Panc1 (cell line): Measurements from ENCODE around the gene DDOST. TPM values are rescaled to one million over a fixed set of nuclear protein-coding genes. Genes with fewer than 3 reads are reported as not detected.

Experiments
- ATAC-seq: fragments of 200-7000 bp; cut with Tn5 transposase; 2 replicates; pipeline ENCODE4 v1.9.1; 2020; ENCODE audit warnings: mild to moderate bottlenecking, moderate library complexity
- BruUV-seq: library from RNA; stranded (reverse); fragments of 400-500 nt; replicated peaks from 2 replicates; lab custom pipeline; 2021; lab: Mats Ljungman, UMichigan
- CTCF ChIA-PET: fragments of 300-600 bp; sonication (Branson Sonifier 250); formaldehyde crosslinking; loops from one replicate; lab custom pipeline; 2022; ENCODE audit warnings: antibody characterized with exemption; lab: Charles Lee
- POLR2A ChIA-PET: fragments of 300-600 bp; sonication (Branson Sonifier 250); formaldehyde crosslinking; loops from one replicate; lab custom pipeline; 2022; ENCODE audit warnings: antibody characterized with exemption; lab: Charles Lee
- DNase-seq: peaks from one replicate; pipeline ENCODE4 v3.0.0-alpha.2; 2010; ENCODE audit warnings: low read depth, low spot score
- H3K27ac ChIP-seq: 2 replicates; pipeline ENCODE4 v1.5.1; 2011; ENCODE audit warnings: mild to moderate bottlenecking, low read length, inconsistent platforms
- H3K27me3 ChIP-seq: fragments of 200-500 bp; sonication (Bioruptor generic); 2 replicates; pipeline ENCODE4 v1.6.0; 2014; ENCODE audit warnings: low read length, inconsistent platforms; ENCODE audit not compliant: control insufficient read depth, insufficient read depth
- H3K36me3 ChIP-seq: fragments of 200-500 bp; sonication (Bioruptor generic); 2 replicates; pipeline ENCODE4 v1.5.1; 2014; ENCODE audit warnings: inconsistent platforms, mild to moderate bottlenecking, low read length, moderate library complexity; ENCODE audit not compliant: control insufficient read depth, insufficient read depth
- H3K4me1 ChIP-seq: 2 replicates; pipeline ENCODE4 v1.5.1; 2011; ENCODE audit warnings: inconsistent platforms, mild to moderate bottlenecking, low read length, moderate library complexity; ENCODE audit not compliant: control insufficient read depth, insufficient read depth
- H3K4me3 ChIP-seq, 2 experiments: 2 replicates each; pipeline ENCODE4 v1.5.1; 2011 to 2012; ENCODE audit warnings: low read depth in 2 of 2, low read length in 2 of 2, mild to moderate bottlenecking in 2 of 2, inconsistent platforms in 1 of 2, moderate library complexity in 1 of 2
- H3K9me3 ChIP-seq: fragments of 200-500 bp; sonication (Bioruptor generic); 2 replicates; pipeline ENCODE4 v1.5.1; 2014; ENCODE audit warnings: low read depth, mild to moderate bottlenecking, inconsistent platforms, low read length, moderate library complexity; ENCODE audit not compliant: control insufficient read depth, insufficient read depth
- POLR2AphosphoS5 ChIP-seq: IDR thresholded peaks from 2 replicates; pipeline ENCODE4 v1.6.1; 2012; ENCODE audit warnings: mild to moderate bottlenecking, low read depth, low read length, moderate library complexity
- SIN3A ChIP-seq: IDR thresholded peaks from 2 replicates; pipeline ENCODE4 v1.6.1; 2012; ENCODE audit warnings: low read depth, mild to moderate bottlenecking, low read length, moderate library complexity, borderline replicate concordance; ENCODE audit not compliant: insufficient read depth
- TCF7L2 ChIP-seq: IDR thresholded peaks from 2 replicates; pipeline ENCODE4 v1.6.1; 2011; ENCODE audit warnings: mild to moderate bottlenecking, low read depth, low read length, inconsistent platforms
- in situ Hi-C: cut with HindIII; loops from 2 replicates; pipeline ENCODE4 v1.10.0; 2016; ENCODE audit warnings: low sequenced_read_pairs, low pct_unique_long_range_greater_than_20kb
- intact Hi-C: fragments of 100-400 bp; cut with micrococcal nuclease; formaldehyde crosslinking; loops from one replicate; pipeline ENCODE4 v1.10.0; 2022; ENCODE audit not compliant: unreplicated experiment
- total RNA-seq: library from RNA; stranded (reverse); gene quantifications from one replicate; pipeline ENCODE4 v1.2.1, GENCODE V29; 2021; ENCODE audit not compliant: unreplicated experiment
- TF ChIP-seq, protein P1 (sequence below), 2 experiments: IDR thresholded peaks; 2 replicates each; pipeline ENCODE4 v1.6.1; 2011 to 2012; ENCODE audit warnings: low read depth in 2 of 2, control low read depth in 1 of 2, low read length in 1 of 2, mild to moderate bottlenecking in 1 of 2, moderate library complexity in 1 of 2; ENCODE audit not compliant: insufficient read depth in 1 of 2
- TF ChIP-seq, protein P2 (sequence below): fragments of 450-650 bp; IDR thresholded peaks from 2 replicates; pipeline ENCODE4 v1.5.1; 2017; ENCODE audit warnings: mild to moderate bottlenecking

DDOST gene
- total RNA-seq, 1 experiment from 2014 or later, result 337 TPM

GRCh38 chr1:20624709-20625108 lies 36.5 kb downstream of the DDOST start:
- ChIA-PET POLR2A (no interaction called here), CTCF (no interaction called here)
- in situ Hi-C loops (no loop called here), intact Hi-C loops (no loop called here)
- Histone ChIP-seq H3K4me1 (no peaks in the 10 kb centered on the region), H3K4me3 (no peak overlapping the region), H3K27me3 (no peaks in the 10 kb centered on the region), H3K36me3 (no peaks in the 10 kb centered on the region), H3K9me3 (no peaks in the 10 kb centered on the region), H3K27ac (no peak overlapping the region)
- DNase-seq, result no peak
- BruUV-seq, result no TSS peak
- no peak for TF ChIP-seq POLR2AphosphoS5
- no peak for TF ChIP-seq TCF7L2
- TF ChIP-seq, protein P1, sequence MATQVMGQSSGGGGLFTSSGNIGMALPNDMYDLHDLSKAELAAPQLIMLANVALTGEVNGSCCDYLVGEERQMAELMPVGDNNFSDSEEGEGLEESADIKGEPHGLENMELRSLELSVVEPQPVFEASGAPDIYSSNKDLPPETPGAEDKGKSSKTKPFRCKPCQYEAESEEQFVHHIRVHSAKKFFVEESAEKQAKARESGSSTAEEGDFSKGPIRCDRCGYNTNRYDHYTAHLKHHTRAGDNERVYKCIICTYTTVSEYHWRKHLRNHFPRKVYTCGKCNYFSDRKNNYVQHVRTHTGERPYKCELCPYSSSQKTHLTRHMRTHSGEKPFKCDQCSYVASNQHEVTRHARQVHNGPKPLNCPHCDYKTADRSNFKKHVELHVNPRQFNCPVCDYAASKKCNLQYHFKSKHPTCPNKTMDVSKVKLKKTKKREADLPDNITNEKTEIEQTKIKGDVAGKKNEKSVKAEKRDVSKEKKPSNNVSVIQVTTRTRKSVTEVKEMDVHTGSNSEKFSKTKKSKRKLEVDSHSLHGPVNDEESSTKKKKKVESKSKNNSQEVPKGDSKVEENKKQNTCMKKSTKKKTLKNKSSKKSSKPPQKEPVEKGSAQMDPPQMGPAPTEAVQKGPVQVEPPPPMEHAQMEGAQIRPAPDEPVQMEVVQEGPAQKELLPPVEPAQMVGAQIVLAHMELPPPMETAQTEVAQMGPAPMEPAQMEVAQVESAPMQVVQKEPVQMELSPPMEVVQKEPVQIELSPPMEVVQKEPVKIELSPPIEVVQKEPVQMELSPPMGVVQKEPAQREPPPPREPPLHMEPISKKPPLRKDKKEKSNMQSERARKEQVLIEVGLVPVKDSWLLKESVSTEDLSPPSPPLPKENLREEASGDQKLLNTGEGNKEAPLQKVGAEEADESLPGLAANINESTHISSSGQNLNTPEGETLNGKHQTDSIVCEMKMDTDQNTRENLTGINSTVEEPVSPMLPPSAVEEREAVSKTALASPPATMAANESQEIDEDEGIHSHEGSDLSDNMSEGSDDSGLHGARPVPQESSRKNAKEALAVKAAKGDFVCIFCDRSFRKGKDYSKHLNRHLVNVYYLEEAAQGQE (IDR thresholded peaks at IDR 0.05; ENCODE audit: insufficient read depth in 1 of 2, low read depth in 2 of 2, low read length in 1 of 2), result no peak
- TF ChIP-seq, protein P2, sequence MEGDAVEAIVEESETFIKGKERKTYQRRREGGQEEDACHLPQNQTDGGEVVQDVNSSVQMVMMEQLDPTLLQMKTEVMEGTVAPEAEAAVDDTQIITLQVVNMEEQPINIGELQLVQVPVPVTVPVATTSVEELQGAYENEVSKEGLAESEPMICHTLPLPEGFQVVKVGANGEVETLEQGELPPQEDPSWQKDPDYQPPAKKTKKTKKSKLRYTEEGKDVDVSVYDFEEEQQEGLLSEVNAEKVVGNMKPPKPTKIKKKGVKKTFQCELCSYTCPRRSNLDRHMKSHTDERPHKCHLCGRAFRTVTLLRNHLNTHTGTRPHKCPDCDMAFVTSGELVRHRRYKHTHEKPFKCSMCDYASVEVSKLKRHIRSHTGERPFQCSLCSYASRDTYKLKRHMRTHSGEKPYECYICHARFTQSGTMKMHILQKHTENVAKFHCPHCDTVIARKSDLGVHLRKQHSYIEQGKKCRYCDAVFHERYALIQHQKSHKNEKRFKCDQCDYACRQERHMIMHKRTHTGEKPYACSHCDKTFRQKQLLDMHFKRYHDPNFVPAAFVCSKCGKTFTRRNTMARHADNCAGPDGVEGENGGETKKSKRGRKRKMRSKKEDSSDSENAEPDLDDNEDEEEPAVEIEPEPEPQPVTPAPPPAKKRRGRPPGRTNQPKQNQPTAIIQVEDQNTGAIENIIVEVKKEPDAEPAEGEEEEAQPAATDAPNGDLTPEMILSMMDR, result no peak
- TF ChIP-seq SIN3A, result no peak
- no peak for ATAC-seq

GRCh38 chr1:20621012-20621411 lies 40.2 kb downstream of the DDOST start:
- H3K9me3 ChIP-seq, result no peaks in the 10 kb centered on the region
- in situ Hi-C loops (no loop called here), intact Hi-C loops (no loop called here)
- TF ChIP-seq, protein P1 (IDR thresholded peaks at IDR 0.05; ENCODE audit: insufficient read depth in 1 of 2, low read depth in 2 of 2, low read length in 1 of 2), result no peak
- TF ChIP-seq POLR2AphosphoS5 (no peak), TCF7L2 (no peak), SIN3A (no peak)
- TF ChIP-seq, protein P2, result no peak
- ChIA-PET POLR2A (no interaction called here), CTCF (no interaction called here)
- no peak overlapping the region for H3K4me3 ChIP-seq
- H3K27ac ChIP-seq, result no peak overlapping the region
- no peaks in the 10 kb centered on the region for H3K36me3 ChIP-seq
- DNase-seq, result no peak
- BruUV-seq, result no TSS peak
- no peaks in the 10 kb centered on the region for H3K27me3 ChIP-seq
- no peak for ATAC-seq
- peaks cover 9% of the 10 kb centered on the region for H3K4me1 ChIP-seq
